HG03521 (cell line): ENCODE data around the gene PRKCA.

Experiments used
- ATAC-seq: cut with Tn5 transposase; IDR thresholded peaks from one replicate; pipeline ENCODE4 v1.9.1; 2021; ENCODE audit warnings: mild to moderate bottlenecking, moderate library complexity; ENCODE audit not compliant: unreplicated experiment

Gene PRKCA

GRCh38 chr17:66407864-66408263, 105.5 kb downstream of the PRKCA start:
- ATAC-seq: no peak

- ATAC-seq: no peak
Observed at GRCh38 chr17:66411520-66411919, 109.1 kb downstream of the PRKCA start.

GRCh38 chr17:66412857-66413558, 110.6 kb downstream of the PRKCA start:
- no peak for ATAC-seq

- no peak for ATAC-seq
Observed at GRCh38 chr17:66413559-66414520, 111.4 kb downstream of the PRKCA start.

- ATAC-seq: no peak
Observed at GRCh38 chr17:66414561-66415175, 112.3 kb downstream of the PRKCA start.

GRCh38 chr17:66415366-66416206, 113.2 kb downstream of the PRKCA start:
- ATAC-seq: no peak

GRCh38 chr17:66416207-66416940, 114.0 kb downstream of the PRKCA start:
- ATAC-seq: no peak

GRCh38 chr17:66417300-66417719, 114.9 kb downstream of the PRKCA start:
- ATAC-seq: no peak

- ATAC-seq: no peak
Observed at GRCh38 chr17:66420961-66421371, 118.6 kb downstream of the PRKCA start.

GRCh38 chr17:66422186-66422585, 119.8 kb downstream of the PRKCA start:
- no peak for ATAC-seq

GRCh38 chr17:66423056-66423955, 120.9 kb downstream of the PRKCA start:
- no peak for ATAC-seq

- no peak for ATAC-seq
Observed at GRCh38 chr17:66425756-66426396, 123.5 kb downstream of the PRKCA start.

GRCh38 chr17:66426397-66427033, 124.1 kb downstream of the PRKCA start:
- no peak for ATAC-seq

- no peak for ATAC-seq
Observed at GRCh38 chr17:66427134-66427533, 124.7 kb downstream of the PRKCA start.

- ATAC-seq: no peak
Observed at GRCh38 chr17:66429680-66430079, 127.3 kb downstream of the PRKCA start.

- ATAC-seq: no peak
Observed at GRCh38 chr17:66430846-66431795, 128.7 kb downstream of the PRKCA start.

GRCh38 chr17:66431910-66432309, 129.5 kb downstream of the PRKCA start:
- no peak for ATAC-seq
